GM19193 (cell line): ENCODE data around the gene GBX1.

Experiments
- POLR2A ChIP-seq: IDR thresholded peaks from 4 replicates; pipeline ENCODE4 v1.6.1; 2011; ENCODE audit not compliant: insufficient read depth, insufficient read length; ENCODE audit errors: extremely low read depth

Gene GBX1

DNA sequence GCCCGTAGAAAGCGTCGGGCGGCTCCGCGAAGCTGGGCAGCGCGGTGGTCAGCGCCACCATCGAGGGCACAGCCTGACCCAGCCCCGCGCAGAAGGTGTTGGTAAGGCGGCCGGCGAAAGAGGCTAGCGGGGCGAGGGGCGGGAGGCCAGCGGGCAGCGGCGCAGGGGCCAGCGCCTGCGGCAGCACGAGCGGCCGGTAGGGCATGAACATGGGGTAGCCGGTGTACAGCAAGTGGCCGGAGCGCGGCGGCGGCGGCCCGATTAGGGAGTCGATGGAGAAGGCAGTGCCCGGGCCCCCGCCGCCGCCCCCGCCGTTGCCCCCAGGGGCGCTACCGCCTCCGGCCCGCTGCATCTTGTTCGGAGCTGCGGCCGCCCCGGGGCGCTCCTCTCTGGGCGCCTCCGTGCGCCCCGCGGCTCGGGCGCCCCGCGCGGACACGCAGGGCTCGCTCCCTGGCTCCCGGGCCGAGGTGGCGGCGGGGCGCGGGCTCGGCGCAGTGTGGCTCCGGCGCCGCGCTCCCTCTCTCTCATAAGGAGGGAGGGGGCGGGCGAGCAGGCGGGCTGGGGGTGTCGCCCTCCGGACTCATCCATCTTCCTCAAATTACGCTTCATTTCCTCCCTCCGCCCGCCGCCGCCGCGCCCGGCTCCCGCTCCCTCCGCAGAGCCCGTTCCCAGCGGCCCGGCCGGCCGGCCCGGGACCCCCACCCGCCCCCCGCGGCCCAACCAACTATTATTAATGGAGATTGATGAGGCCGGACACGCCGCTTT is at the start of gene GBX1:
Gene GBX1, minus strand, starts transcription at position 498 of the 765 bp plus-strand sequence. Its CDS starts 146 bp downstream, at position 352.
- TF ChIP-seq POLR2A: no peak

DNA sequence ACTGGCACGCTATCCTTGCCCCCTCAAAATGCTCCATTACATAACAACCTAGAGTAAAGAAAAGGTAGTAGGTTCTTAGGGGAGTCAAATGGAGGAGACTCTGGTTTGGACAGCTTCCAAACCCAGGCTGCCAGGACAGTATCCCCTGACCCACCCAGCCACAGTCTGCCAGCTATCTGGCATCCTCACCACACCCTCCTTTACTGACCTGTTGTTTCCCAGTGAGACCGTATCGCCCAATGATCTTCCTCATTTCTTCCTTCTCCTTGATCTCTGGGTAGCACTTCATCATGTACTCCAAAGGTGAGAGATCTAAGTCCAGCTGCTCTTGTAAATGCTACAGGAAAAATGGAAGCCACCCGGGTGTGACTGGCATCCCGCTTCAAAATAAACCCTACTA is 47.9 kb upstream of the GBX1 start:
- TF ChIP-seq POLR2A: no peak

DNA sequence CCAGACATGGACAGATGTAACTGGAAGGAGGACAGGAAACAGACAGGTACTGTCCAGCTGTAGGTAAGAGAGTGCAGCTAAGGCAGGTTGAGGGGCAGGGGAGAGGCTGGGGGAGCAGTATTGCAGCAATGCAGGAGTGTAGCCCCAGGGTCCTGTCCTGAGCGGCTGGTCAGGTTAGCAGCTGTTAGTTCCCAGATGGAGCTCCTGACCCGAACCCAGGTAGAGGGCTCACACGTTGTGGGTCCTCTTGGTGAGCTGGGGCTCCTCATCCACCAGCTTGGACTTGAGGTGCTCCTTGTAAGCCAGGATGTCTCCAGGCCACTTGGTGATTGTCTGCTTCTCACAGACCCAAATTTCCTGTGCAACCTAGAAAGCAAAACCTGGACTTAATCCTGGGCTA is 46.3 kb upstream of the GBX1 start:
- no peak for TF ChIP-seq POLR2A

DNA sequence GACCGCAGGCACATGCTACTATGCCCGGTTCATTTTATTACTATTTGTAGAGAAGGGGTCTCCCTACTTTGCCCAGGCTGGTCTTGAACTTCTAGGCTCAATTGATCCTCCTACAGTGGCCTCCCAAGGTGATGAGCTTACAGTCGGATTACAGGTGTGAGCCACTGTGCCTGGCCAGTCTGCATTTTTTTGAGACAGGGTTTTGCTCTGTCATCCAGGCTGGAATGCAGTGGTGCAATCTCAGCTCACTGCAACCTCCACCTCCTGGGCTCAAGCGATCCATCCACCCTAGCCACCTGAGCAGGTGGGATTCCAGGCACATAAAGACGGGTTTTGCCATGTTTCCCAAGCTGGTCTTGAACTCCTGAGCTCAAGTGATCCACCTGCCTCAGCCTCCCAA is 45.1 kb upstream of the GBX1 start:
- TF ChIP-seq POLR2A: no peak

DNA sequence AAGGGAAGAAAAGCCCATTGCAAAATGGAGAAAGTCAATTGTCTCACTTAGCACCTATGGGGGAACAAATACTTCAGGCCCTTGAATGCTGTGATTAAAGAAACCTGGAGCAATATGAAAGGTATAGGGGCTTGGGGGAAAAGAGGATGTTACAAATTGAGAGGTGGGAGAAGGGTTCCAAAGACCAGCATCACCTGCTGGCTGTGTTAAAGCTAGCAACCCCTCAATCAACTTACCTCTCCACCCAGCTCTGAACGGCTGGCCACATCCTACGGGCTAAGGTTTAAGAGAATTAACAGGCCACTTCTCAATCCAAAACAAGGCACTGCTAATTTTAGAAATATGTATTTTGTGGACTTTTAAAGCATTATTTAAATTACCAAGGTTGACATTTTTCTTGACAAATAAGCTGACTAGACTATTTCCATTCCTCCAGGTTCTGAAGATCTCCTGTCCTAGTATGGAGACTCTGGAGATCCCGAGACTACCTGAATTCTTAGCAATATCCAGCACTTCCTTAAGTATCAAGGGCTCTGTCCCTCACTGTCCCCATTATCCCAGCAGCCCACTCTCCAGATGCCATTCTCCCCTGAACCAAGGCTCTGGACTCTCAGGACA is 43.8 kb upstream of the GBX1 start:
- TF ChIP-seq POLR2A: no peak

DNA sequence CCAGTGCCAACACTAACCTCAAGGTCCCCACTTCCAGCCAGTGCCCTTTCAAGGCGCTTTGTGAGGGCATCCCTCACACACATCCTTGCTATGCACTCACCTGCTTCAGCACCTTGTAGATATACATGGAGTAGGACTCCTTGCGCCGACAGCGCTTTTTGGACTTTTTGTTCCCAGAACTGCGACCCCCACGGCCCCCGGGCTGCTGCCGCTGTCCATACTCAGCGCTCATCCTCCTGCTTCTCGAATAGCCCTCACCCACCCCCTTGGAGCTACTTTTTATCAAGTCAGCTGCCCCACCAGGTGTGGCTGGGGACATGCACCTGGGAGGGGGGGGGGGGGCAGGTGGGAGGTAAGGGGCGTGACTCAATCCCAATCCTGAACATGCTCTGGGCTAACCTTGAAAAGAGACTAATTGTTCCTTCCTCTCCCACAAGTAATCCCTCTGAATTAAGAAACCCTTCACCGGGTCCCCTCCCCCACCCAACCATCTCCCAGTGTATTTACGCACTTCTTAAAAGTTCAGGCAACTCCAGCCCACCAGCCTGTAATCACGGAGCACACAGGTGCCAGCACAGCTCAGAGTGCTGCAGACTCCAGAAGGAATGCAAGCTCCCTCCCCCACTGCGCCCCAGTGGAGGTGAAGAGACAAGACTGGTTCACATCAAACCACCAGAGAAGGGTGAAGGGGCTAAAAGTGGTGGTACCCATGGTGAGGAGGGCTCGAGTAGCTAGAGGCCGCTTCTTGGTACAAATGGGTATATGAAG is 42.8 kb upstream of the GBX1 start, which contains the start of gene H2BK1:
Gene H2BK1, minus strand, starts transcription at position 402 of the 768 bp plus-strand sequence. Its CDS starts 170 bp downstream, at position 232.
- TF ChIP-seq POLR2A: no peak

DNA sequence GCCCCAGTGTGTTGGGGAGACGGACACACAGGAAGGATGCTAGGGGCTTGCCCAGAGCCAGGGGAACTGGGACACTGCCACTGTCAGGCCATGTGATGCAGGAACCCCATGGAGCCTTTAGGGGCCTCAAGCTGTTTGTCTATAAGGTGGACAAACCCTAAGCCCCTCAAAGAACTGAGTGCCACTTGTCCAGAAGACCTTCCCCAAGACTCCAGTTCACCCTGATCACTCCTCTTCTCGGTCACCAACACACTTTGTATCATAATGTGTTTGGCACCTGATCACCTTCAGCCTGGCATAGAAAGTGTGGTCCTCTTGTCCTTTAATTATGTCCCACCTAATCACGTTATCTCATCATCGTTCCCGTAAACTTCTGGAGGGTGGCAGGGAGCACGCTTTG is 42.1 kb upstream of the GBX1 start:
- no peak for TF ChIP-seq POLR2A

DNA sequence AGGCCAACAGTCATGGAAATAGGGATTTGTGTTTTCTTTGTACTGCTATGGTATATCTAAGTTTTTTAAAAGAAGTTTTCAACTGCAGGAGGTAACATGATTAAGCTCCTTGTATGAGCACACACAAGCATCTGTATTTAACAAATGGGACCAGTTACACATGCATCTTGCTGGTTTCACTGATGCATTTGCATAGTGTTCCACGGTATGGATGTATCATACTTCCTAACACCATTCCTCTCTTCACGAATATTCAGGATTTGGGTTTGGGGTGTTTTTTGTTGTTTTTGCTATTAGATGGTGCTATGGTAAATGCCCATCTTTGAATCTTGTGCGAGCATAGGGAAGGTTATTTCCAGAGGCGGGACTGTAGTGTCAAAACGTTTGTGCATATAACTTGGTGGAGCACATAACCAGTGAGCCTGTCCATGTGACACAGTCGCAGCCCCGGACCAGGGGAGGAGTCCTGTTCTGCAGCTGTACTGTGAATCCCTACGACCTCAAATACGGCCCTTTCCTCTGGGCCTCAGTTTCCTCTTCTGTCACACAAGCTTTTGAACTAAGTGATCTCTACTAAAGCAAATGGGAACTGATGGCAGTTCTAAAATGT is 40.9 kb upstream of the GBX1 start:
- TF ChIP-seq POLR2A: no peak

DNA sequence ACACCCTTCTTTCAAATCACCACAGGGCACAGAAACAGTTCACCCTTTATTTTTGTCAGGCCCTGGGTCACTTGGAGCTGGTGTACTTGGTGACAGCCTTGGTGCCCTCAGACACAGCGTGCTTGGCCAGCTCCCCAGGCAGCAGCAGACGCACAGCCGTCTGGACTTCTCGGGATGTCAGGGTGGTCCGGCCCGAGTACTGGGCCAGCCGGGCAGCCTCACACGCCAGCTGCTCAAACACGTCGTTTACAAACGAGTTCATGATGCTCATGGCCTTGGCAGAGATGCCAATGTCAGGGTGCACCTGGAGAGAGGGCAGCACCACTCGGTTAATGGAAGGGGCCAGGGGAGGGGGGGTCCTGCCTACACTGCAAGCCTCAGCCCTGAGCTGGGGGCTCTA is 40.3 kb upstream of the GBX1 start:
- TF ChIP-seq POLR2A: no peak

DNA sequence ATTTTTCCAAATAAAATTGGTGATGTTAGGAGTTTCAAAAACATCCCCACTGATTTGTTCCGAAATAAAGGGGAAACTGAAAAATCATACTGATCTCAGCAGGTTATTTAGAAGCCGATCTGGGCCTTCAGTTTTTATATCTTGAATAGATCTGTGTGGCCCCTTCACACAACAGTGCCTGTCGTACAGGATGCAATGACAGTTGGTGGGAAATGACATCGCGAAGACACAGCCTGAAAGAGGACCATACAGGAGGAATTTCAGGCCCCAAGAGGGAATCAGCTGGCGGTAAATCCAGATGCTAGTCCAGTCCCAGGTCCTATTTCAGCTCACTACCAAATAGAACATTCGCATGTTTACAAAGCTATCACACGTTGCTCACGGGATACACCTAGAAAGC is 39.8 kb upstream of the GBX1 start:
- TF ChIP-seq POLR2A: no peak

DNA sequence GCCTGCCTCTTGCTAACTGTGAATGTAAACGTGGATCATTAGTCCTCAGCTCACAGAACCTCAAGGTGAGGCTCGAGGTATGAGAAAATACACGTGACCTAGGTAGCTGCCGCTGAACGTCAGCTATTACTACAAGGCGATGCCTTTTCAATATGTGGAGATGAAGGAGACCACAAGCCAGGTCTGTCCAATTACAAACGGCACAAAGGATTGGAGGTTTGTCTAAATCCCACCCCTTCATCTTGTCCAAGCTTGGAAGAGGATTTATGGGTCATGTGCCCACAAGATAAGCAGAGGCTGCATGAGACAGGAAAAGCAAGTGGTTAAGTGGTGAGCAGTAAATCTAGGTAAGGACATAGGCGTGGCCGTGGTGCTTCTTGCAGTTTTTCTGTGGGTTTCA is 39.4 kb upstream of the GBX1 start:
- TF ChIP-seq POLR2A: no peak

DNA sequence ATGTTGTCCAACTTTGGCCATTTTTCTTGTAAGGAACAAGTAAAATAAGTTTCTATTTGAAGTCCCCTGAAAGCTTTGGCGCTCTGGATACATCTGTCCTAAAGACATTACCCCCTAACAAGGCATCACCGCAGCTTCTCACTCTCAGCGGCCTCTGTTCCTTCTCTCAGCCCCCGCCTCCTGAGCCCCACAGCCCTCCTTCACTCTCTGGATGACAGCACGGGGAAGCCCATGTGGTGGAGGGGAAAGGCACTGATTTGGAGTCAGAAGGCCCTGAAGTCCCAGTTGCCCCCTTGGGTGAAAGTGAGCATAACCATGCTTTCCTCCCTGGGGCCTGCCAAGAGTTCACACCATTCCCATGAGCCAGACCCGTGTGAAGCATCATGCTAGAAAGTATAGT is 38.2 kb upstream of the GBX1 start:
- no peak for TF ChIP-seq POLR2A

DNA sequence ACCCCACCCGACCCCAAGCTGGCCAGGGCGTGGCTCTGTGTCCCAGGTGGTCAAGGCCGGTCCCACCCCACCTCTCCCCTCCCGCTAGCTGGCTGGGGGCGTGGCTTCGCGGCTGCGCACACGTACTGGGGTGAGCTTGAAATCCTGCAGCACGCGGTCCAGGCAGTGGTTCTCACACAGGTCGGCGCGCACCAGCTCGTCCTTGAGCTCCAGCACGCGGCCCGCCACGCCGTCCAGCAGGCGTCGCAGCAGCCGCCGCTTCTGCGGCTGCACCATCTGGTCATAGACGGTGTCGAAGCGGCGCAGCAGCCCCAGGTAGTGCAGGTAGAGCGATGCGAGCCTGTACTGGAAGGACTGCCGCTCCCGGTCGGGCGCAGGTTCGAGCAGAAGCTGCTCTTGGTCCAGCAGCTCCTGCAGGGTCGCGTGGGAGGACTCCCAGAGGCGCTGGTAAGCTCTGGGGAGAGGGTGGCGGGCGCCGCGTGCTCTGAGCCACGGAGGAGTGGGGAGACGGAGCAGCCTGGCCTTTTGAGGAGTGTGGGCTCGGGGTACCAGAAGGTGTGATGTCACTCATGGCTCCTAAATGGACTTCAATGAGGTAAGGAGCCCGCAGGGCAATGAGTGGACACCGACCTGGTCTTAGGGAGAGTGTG is 37.0 kb upstream of the GBX1 start:
- no peak for TF ChIP-seq POLR2A

DNA sequence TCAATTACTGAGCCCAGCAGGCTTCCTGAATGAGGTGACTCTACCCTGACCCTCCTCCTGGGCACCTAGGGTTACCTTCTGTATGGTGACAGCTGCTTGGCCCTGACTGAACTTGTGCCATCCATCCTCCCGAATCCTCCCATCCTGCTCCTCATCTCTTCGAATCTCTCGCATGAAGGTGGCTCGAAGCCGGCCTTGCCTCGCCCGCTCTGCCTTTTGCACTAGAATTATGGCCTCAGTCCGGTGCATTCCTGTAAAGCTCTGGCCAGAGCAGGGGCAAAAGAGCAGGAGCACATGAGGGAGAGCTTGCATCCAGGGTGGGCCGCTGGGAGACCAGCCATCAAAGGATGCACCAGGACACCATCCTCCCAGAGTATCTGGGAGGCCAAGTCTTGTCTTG is 35.3 kb upstream of the GBX1 start:
- no peak for TF ChIP-seq POLR2A

DNA sequence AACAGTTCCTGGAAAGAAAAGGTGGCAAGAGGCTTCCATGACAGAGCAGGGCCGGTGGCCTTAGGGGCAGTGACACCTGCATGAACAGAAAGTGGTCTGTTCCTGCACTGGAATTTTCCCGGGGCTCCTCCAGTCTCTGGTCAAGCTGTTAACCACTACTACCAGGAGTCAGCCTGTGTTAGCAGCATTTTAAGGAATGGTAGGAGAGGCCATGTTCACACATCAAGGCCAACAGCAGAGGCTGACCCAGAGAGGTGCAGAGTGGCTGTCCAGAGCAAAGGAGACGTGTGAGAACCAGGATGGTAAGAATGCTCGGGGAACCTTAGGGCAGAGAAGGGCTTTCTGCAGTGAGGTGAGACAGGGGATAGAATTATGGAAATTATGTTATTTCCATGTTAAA is 34.3 kb upstream of the GBX1 start:
- TF ChIP-seq POLR2A: no peak

DNA sequence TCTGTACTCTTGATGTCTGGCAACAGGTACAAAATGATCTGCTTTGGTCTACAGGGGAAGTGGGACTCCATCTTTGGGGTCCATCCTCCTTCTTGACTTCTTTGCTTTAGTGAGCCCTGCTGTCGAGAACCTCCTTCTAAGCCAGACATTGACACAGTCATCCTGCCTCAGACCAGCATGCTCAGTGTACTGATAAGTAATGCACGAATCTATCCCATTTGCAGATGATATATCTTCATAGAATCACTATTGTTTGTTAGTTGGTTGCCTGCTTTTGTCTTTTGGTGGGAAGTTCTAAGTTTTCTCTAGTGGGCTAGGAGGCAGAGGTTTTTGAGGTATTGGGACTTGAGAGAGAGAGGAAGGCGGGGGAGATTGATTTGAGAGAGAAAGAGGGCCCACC is 33.9 kb upstream of the GBX1 start:
- no peak for TF ChIP-seq POLR2A
